Activated CD4-positive, alpha-beta T cell treated with anti-CD3 and anti-CD28 coated beads, Interleukin-2, amount 50 U/mL, for 1 hour (primary cell): ENCODE results near the gene OTUB2.

ENCODE experiments used
- DNase-seq: peaks from one replicate; pipeline ENCODE4 v3.0.0-alpha.2; 2020

The OTUB2 gene

GRCh38 chr14:94021416-94022157 lies 4.6 kb upstream of the OTUB2 start:
- DNase-seq, result no peak

DNA sequence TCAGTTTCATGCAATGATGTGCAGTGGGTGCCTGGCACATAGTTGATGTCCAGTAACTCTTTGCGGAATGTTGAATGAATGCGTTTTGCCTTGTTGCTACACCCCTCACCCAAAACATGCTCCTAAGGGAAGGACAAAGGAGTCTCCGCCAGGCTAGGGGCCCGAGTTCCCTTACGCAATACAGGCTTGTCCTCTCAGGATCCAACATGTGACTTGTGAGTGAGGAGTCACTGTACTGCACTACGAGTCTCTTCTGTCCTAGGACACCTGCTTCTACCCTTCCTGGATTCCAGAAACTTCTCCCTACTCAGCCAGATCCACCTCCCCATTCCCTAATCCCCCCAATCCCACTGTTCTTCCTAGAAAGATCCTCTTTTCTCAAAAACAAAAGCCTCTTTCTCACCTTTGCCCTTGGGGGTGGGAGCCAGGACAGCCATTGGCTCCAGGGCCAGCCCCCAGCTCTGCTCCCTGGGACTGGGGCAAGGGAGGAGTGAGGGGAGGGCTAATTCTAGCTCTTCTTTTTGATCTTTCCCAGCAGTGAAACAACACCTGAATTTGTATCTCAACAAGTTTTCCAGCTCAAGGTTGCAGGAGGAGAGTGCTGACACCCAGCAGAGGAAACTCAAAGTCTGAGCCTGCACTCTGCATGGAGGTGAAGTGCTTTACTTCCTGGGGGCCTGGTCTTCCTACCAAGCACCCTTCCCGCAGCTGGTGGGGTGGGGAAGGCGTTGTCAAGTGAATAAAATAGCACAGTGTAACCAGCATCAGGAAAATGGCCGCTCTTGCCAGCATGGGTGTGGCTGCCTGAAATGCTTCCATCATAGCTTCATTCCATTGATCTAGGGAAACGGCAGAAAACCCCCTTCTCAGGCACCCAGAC lies 3.4 kb upstream of the OTUB2 start:
- DNase-seq, result no peak

- no peak for DNase-seq
Observed at GRCh38 chr14:94024549-94024948, 1.6 kb upstream of the OTUB2 start.

GRCh38 chr14:94025720-94026119 lies 420 bp upstream of the OTUB2 start:
- DNase-seq, result no peak

DNA sequence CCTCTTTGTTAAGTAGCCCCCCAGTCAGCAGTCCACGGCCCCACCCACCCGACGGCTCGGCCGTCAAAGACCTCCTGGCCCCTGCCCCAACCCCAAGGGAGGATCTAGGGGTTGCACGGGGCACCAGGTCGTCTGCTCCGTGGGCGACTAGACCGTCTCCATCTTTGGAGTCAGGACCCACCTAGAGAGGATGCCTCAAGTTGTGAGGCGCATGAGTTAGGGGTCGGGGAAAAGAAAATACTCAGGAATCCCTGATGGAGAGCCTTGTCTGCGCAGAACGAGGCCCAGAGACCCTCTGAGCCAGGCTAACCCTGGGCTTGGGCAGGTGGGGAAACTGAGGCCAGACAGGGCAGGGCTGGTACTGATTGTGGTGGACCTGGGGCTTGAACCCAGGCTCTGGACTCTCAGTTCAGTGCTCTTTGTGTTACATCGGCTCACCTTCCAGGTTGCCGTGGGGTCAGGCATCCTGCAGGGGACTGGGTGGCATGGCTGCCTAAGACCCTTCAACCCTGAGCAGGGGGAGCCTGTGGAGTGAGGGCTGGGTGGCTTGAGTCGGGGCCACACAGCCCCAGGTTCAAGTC lies 839 bp downstream of the OTUB2 start:
- no peak for DNase-seq

DNA sequence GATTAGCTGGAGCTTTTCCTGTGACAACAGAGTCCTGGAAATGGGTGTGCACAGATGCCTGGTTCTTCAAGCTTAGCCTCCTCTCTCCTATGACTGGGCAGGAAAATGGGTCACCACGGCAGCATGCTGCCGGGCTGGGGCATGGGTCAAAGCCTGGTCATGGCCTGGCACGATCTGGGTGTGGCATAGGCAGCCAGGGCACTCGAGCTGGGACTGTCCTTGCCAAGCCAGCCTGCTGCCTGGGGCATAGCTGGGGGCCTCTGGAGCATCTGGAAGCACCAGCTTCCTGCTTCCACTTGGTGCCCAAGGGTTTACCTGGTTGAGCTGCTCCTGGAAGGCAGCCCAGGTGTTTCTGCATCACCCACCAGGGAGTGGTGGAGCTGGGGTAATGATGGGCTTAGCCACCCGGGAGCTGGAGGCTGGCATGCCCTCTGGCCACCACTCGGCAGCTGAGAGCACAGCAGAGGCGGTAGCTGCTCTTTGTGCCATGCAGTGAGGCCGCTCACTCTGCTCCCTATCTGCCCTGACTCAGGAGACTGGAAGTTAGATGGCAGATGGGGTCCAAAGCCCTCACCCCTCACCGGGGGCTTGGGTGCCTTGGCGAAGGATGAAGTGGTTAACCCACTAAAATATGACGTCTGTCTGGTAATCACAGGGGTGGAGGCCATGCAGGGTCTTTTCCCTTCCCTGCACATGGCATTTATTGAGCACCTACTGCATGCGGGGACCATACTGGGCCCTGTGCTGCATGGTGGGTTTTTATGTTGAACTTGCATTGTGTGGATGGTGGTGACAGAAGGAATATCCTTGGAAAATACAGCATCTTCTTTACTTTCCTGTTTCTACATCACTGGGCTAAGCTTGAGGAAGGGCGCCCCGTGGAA lies 1.7 kb downstream of the OTUB2 start:
- no peak for DNase-seq

DNA sequence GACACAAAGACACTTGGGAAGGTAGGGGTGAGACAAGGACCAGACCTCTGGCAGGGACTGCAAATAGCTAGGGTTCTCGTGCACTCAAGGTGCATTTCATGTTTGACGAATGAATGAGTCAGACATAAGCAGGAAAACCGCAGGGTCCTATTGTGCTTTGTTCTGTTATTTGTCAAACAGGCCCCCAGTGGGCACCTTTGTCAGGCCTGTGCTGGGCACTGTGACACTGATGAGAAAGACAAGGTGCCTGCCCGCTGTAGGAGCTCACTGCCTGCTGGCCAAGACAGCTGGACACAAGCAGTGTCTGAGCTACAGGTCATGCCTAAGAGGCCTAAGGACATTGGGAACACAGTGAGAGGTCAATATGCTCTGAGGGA lies 2.3 kb downstream of the OTUB2 start:
- no peak for DNase-seq

- no peak for DNase-seq
Observed at GRCh38 chr14:94029265-94029664, 3.1 kb downstream of the OTUB2 start.

GRCh38 chr14:94029671-94030203 lies 3.6 kb downstream of the OTUB2 start:
- DNase-seq, result no peak

- no peak for DNase-seq
Observed at GRCh38 chr14:94030571-94030970, 4.4 kb downstream of the OTUB2 start.

DNA sequence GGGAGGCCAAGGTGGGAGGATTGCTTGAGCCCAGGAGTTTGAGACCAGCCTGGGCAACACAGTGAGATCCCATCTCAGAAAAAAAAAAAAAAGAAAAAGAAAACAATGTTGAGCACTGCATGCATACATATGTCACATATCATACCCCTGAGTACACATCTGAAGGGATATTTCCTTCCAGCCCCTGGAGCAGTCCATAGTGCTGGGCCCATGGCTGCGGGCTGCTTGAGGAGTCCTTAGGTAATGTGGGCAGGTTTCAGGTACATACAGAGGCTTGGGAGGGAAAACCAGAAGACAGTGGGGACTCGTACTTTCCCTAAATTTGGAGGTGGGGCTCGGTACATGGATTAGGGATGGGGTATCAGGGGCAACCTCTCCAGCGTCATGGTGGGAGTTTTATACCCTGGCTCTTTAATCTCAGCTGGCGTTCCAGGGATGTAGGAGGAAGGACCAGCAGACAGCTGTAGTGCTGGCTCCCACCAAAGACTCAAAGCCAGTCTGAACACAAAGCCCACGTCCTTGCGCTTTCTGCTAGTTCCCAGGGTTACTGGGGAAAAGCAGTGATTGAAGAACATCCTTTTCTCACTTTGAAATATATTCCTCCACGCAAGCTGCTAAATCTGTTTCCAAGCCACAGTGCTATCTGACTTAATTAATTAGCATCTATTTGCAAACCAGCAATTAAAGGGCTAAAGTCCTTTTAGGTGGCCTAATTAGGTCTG lies 5.2 kb downstream of the OTUB2 start:
- DNase-seq, result no peak

GRCh38 chr14:94031883-94032279 lies 5.7 kb downstream of the OTUB2 start:
- no peak for DNase-seq

- no peak for DNase-seq
Observed at GRCh38 chr14:94034886-94035285, 8.7 kb downstream of the OTUB2 start.

- DNase-seq, result peak; percentile 72
Observed at GRCh38 chr14:94036313-94037167, 10.4 kb downstream of the OTUB2 start.

DNA sequence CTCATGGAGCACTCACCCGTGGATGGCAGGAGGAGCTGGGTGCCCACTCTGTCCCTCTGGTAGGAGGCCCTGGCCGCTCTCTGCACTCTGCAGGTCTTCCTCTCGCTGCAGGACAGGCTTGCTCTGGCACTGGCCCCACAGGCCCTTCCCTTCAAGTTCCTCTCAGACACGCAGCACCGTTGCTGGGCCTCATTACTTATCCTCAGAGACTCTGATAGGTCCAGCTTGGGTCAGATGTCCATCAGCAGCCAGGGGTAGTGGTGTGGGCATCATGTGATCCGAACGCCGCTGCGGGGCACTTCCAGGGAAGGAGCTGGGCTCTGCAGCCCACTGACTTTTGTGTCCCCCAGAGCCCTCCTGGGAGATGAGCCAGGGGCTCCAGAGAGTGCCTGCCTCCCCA lies 11.8 kb downstream of the OTUB2 start:
- no peak for DNase-seq

DNA sequence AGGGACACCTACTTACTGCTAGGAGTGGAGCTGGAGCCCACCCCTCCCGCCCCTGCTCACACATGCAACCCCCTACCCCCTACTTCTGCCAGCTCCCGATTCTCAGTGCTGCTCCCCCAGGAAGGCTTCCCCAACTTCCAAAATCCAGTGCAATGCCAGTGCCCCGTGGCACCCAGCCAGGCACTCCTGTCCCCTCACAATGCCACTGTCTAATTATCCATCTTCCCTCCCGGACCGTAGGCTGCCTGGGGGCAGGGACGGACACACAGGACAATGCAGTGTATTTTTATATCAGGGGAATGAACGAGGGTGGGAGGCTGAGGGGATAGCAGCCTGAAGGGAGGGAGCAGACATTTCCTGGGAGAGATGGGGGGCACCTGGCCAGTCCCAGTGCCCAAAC lies 12.4 kb downstream of the OTUB2 start:
- DNase-seq, result no peak

DNA sequence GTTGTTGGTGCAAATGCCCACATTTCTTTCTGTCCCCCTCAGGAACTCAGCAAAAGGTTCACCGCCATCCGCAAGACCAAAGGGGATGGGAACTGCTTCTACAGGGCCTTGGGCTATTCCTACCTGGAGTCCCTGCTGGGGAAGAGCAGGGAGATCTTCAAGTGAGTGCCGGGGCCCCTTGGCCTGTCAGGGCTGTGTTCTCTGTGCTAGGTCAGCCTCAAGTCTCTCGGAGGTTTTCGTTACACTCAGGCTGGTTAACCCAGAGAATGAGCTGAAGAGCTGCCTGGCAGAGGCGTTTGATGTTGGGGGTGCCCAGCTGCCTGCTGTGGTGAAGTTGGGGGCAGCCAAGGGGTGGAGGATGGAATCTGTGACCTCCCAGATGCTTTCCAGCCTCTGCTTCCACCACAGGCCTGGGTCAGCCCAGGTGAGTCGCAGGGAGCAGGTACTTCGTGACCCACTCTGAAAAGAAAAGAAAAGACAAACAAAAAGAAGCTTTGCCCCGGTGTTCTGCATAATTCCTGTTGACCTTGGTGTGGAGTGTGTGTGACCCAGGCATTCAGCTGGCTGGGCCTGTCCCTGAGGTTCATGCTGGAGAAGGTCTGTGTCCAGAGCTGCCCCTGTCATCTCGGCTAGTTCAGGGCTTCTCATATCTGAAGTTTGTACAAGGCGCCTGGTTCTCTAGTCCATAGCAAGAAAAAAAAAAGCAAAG lies 12.9 kb downstream of the OTUB2 start:
- DNase-seq, result no peak

DNA sequence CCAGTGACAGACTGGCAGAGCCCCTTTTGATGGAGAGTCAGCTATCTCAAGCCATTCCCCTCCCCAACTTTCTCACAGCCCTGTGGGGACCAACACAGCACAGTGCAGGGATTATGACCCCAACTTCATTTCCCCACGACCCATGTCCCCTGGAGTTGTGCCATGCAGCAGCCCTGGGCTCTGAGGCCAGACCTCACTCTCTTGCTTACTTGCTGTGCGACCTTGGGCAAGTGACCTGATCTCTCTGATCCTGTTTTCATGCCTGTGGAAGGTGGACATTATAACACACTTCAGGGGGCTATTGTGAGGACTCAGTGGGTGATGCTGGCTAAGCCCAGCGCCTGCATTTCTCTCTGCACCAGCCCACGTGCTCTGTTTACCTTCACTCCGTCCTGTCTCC lies 14.1 kb downstream of the OTUB2 start:
- no peak for DNase-seq

DNA sequence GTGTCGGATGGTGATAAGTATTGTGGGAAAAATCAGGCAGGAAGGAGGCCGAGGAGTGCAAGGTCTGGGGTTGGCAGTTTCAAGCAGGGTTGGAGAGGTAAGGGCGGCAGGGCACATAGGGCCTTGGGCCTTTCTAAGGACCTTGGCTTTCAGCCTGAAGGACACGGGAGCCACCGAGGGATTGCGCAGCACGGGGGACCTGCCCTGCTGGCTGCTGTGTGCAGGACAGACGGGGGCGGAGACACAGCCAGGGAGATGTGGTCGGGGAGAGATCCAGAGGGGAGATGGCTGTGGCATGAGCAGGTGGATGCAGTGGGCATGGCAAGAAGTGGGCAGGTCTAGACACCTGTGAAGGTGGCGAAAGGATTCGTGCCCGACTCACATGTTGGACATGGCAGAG lies 14.7 kb downstream of the OTUB2 start:
- no peak for DNase-seq
